Posterior cingulate gyrus (tissue), 11 donors: ENCODE data around the gene NCBP2L.
A peak's percentile ranks its signal among the peaks of the same experiment; 100 is the strongest.

Experiments
- DNase-seq, 10 donors: peaks; one replicate each; pipeline versions ENCODE4 v3.0.0 to v3.0.0-alpha.2; 2020 to 2021; ENCODE audit warnings: mixed read lengths in 3 of 10
- intact Hi-C: fragments of 100-400 bp; cut with DNase I; formaldehyde crosslinking; loops from one replicate; pipeline ENCODE4 v1.15.1; 2023

Gene NCBP2L

DNA sequence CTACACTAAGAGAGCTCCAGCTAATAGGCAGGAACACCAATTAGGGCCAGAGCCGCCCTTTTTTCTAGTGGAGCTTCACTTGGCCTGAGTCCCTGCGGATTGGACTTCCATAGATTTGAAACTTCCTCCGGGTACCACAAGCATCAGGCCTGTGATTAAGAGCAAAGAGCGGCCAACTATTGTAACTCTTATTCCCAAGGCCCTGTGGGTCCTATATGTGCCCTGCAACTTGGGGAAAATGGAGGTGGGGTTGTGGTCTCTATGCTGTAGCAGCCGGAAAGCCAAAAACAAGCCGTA lies at the start of gene NCBP2L:
Gene NCBP2L (plus strand): TSS at position 198 of the 297 bp plus-strand sequence. CDS start 16,488 bp downstream, outside the sequence.
- no peak for DNase-seq
- intact Hi-C loops: loop anchor here (1.0 kb wide), 1 partner anchor 118 kb away; no protein-coding TSS in a partner anchor

GRCh38 chrX:107728371-107729099 lies 49.0 kb upstream of the NCBP2L start:
- DNase-seq: peak in 2 of 10 donors; percentile 64 to 83
- intact Hi-C loops: no loop called here

- intact Hi-C loops: no loop called here
- DNase-seq: peak in 2 of 10 donors; percentile 69 to 70
These were observed 47.8 kb upstream of the NCBP2L start for GRCh38 chrX:107729558-107730297.

DNA sequence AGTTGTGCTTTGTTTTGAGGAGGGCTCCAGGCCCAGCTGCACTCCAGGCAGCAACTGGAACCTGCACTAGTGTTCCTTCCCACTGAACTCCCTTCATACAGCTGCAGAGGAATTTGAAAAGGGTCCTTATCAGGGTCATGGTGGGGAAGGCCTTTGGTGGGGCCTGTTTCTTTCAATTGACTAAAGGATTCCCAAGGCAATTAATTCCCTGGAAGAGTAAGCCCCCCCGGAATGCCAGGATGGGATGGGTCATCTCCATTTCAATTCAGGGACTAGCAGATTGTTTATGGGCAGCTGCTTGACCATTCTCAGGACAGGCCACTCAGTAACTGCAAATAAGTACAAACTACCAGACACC lies 47.3 kb upstream of the NCBP2L start:
- no peak for DNase-seq
- intact Hi-C loops: no loop called here

DNA sequence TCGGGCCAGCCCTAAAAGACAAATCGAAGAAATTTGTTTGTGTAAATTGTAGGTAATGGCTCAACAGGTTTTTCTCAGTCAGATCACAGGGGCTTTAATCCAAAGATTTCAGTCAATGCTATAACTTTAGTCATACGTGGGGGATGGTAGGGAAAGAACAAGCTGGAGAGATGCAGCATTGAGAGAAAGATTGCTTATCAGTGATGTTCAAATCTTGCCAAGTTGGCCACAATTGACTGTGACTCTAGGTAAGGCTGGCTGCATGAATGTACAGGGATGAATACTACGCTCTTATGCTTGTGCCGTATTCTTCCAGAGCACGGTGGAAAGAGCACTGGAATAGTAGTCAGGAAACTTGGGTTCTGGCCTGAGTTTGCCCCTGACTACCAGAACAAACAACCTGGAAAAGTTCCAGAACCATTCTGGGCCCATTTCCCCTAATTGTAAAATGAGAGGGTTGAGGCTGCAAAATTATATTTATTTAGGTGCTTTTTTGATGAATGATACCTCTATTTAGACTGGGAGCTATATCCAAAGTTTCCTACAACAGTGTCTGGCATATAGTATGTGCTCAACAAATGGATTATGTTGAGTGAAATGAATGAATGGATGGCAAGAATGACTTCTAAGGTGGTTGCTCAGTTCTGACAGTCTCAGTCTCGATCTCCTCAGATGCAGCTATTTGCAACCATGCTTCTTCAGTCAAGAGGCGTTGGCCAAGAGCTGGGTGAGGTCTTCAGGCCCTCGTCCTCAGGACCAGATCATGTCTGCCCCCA lies 46.4 kb upstream of the NCBP2L start:
- DNase-seq: peak in 1 of 10 donors; percentile 43
- intact Hi-C loops: no loop called here

GRCh38 chrX:107731831-107732502 lies 45.6 kb upstream of the NCBP2L start:
- intact Hi-C loops: no loop called here
- peak in 7 of 10 donors; percentile 26 to 89 (median 55) for DNase-seq

GRCh38 chrX:107733686-107734085 lies 43.8 kb upstream of the NCBP2L start:
- intact Hi-C loops: no loop called here
- peak in 1 of 10 donors; percentile 30 for DNase-seq

DNA sequence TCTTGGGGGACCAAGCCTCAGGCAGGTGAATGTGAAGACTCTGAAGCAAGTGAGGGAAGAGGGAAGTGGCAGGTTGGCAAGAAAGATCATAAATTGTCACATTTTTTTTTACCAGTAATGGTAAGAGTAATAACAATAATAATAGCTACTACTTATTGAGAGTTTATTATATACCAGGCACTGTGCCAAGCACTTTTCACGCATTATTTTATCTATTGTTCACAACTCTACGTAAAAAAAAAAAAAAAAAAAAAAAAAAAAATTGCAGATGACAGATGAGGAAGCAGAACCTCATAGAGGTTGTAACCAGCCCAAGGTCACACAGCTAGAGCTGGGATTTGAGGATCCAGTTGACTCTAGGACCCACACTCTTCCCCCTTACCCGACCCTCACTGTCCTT lies 42.9 kb upstream of the NCBP2L start:
- no peak for DNase-seq
- intact Hi-C loops: no loop called here

DNA sequence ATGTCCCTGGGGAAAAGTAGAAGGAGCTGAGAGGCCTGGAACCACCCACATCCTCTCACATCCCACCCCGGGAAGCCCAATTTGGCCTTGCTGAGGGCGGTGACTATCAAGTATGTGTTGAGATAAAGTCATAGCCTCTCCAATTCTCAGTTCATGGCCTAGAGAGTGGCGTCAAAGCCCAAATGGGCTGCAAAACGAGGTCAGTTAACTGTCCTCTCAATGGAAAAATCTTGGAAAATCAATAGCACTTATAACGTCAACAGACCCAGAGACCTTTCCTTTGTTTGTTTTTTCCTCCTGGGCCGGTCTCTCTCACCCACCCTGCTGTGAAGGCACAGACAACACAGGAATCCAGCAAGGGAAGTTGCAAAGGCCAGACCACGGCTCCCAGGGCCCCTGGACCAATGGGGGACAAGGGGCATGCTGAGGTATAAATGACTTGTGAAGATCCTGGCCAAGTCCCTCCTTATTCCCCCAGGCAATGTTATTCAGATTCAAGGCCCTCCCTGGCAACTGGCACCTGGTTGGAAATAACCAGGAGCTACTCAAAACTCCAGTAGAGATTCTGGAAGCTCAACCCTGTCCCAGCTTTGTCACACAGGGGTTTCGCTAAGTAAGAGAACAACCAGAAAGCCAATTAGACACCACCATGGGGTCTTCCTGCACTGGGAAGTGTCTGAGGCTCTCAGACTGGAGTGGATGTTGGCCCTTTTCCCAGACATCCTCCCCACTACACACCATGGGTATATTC lies 40.6 kb upstream of the NCBP2L start:
- intact Hi-C loops: no loop called here
- no peak for DNase-seq

- peak in 1 of 10 donors; percentile 21 for DNase-seq
- intact Hi-C loops: no loop called here
These were observed 39.3 kb upstream of the NCBP2L start for GRCh38 chrX:107738272-107738671.

GRCh38 chrX:107738768-107739167 lies 38.8 kb upstream of the NCBP2L start:
- intact Hi-C loops: no loop called here
- peak; percentile 44 to 95 (median 64) for DNase-seq

DNA sequence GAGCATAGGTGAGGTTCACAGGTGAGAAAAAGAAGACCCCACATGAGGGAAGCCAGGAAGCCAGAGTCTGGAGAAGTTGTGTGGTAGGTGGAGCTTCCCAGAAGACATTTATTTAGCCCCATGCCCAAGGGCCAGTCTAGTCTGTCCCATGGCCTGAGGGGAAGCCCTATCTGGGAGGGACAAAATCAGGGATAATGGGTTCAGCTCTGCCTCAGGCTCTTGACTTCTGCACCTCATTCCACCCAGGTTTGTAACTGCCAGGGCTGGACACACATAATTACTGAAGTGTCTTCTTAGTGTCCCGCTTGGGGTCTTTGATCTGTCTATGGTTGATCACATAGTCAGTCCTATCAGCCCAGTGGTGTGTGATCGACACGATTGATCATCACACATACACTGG lies 38.0 kb upstream of the NCBP2L start:
- no peak for DNase-seq
- intact Hi-C loops: no loop called here

DNA sequence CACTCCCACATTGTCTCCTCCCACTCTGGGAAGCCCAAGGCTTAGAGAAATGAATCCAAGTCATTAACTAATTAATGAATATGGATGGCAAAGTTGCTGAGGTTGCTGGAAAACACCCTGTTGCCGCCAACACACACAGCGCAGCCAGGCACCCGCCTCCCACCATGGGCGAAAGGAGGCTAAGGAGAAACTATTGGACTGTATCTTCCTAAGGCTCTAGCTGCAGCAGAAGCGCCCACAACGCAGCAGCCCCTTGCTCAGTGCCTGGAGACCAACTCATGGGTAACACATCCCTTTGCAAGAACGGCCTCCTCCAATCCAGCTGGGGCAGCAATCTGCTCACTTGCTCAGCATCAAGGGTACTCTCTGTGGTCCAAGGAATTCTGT lies 36.1 kb upstream of the NCBP2L start:
- intact Hi-C loops: no loop called here
- DNase-seq: peak in 5 of 10 donors; percentile 21 to 85 (median 32)

DNA sequence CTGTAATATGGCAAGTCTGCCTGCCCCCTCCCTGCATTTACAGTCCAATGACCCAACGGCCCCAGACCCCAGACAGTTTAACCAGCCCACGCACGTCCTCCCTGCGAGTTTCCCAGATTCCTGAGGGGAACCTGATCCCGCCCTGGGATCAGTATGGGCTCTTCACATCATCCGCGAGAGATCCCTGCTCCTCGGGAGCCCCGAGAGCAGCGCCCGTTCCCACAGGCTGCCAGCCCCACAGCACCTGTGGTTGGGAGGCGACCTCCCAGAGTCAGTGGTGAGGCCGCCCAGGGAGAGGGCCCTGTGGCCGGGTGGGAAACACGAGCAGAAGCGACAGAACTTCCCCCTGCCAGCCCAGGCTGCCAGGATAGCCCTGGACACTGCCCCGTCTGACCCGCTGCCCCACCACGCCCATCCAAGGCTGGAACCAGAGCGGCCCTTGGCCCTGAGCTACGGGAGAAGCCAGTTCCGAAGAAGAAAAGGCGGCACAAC lies 34.8 kb upstream of the NCBP2L start:
- intact Hi-C loops: no loop called here
- DNase-seq: no peak

DNA sequence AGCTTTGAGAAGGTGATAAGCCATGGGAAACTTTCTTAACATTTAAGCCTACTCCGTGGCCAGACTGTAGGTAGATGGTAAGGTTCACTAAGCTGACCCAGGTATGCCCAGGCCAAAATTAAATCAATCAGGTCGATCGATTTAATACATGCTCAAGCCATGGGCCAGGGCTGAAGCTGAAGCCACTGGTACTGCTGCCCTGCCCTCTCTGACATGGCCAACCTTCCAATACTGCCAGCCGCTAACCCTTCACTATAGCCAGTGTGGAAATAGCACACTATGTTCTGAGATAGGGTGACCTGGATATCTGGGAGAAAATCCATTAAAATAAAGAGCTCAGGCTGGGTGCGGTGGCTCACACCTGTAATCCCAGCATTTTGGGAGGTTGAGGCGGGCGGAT lies 33.5 kb upstream of the NCBP2L start:
- intact Hi-C loops: no loop called here

DNA sequence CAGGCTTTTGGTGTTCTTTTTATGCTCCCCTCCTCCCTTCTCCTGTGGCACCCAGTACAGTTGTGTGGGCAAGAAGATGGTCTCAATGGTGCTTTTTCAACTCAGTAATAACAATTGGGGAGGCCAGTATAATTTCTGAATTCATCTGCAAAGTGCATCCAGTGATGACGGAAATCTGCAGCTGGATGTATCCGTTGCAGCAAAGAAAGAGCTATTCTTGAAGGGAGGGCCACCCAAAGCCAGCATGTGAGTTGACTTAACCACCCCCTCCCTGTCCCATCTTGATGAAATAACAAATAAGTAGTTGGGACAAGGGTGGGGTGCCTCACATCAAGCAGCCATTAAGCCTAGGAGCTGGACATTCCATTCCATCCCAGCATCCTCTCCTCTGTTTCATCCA lies 32.7 kb upstream of the NCBP2L start:
- no peak for DNase-seq
- intact Hi-C loops: no loop called here

More for the DNA sequence above, 33.5 kb upstream of the NCBP2L start:
- DNase-seq: no peak

- intact Hi-C loops: no loop called here
- no peak for DNase-seq
These were observed 29.9 kb upstream of the NCBP2L start for GRCh38 chrX:107747596-107748161.

GRCh38 chrX:107748506-107748905 lies 29.0 kb upstream of the NCBP2L start:
- intact Hi-C loops: no loop called here
- DNase-seq: no peak

- intact Hi-C loops: no loop called here
- DNase-seq: no peak
These were observed 27.3 kb upstream of the NCBP2L start for GRCh38 chrX:107750263-107750662.
